SK-N-SH treated with all-trans-retinoic acid at 6 μM for 48 hours (cell line): ENCODE measurements around the gene AFAP1.

Experiments
- ATAC-seq: fragments of 200-7000 bp; cut with Tn5 transposase; 3 replicates; pipeline ENCODE4 v1.9.1; 2020; ENCODE audit warnings: mild to moderate bottlenecking, moderate library complexity
- ARNTL ChIP-seq: fragments of 450-650 bp; formaldehyde crosslinking; IDR thresholded peaks from 2 replicates; pipeline ENCODE4 v1.5.0; 2020; ENCODE audit warnings: low read depth, mild to moderate bottlenecking, moderate library complexity, borderline replicate concordance
- CSDC2 ChIP-seq: fragments of 250-450 bp; sonication (Bioruptor Pico); IDR thresholded peaks from 2 replicates; pipeline ENCODE4 v1.5.0; 2020; ENCODE audit warnings: mild to moderate bottlenecking, moderate library complexity
- ESRRG ChIP-seq: fragments of 250-450 bp; sonication (Bioruptor Pico); IDR thresholded peaks from 2 replicates; pipeline ENCODE4 v1.6.1; 2021; ENCODE audit warnings: mild to moderate bottlenecking
- GLIS3 ChIP-seq: fragments of 250-450 bp; sonication (Bioruptor Pico); IDR thresholded peaks from 2 replicates; pipeline ENCODE4 v1.5.0; 2020; ENCODE audit warnings: mild to moderate bottlenecking, moderate library complexity
- ISL1 ChIP-seq: fragments of 250-450 bp; sonication (Bioruptor Pico); IDR thresholded peaks from 2 replicates; pipeline ENCODE4 v2.1.2; 2022; ENCODE audit warnings: mild to moderate bottlenecking, moderate library complexity
- OSR1 ChIP-seq: fragments of 250-450 bp; sonication (Bioruptor Pico); IDR thresholded peaks from 2 replicates; pipeline ENCODE4 v1.8.0; 2022; ENCODE audit warnings: moderate library complexity, mild to moderate bottlenecking, inconsistent platforms
- TCF4 ChIP-seq: fragments of 250-450 bp; sonication (Bioruptor Pico); IDR thresholded peaks from 2 replicates; pipeline ENCODE4 v1.8.0; 2021; ENCODE audit warnings: mild to moderate bottlenecking, moderate library complexity, borderline replicate concordance
- TOX ChIP-seq: fragments of 250-450 bp; sonication (Bioruptor Pico); IDR thresholded peaks from 2 replicates; pipeline ENCODE4 v1.8.0; 2021; ENCODE audit warnings: mild to moderate bottlenecking, moderate library complexity, borderline replicate concordance
- ZC3H10 ChIP-seq: fragments of 250-450 bp; sonication (Bioruptor Pico); IDR thresholded peaks from 2 replicates; pipeline ENCODE4 v1.5.1; 2021; ENCODE audit warnings: mild to moderate bottlenecking, moderate library complexity
- ZFP3 ChIP-seq: fragments of 250-450 bp; sonication (Bioruptor Pico); IDR thresholded peaks from 2 replicates; pipeline ENCODE4 v1.5.0; 2020; ENCODE audit warnings: mild to moderate bottlenecking, moderate library complexity
- ZFP30 ChIP-seq: fragments of 450-650 bp; formaldehyde crosslinking; IDR thresholded peaks from 2 replicates; pipeline ENCODE4 v1.5.0; 2022; ENCODE audit warnings: mild to moderate bottlenecking, moderate library complexity
- ZNF565 ChIP-seq: fragments of 450-650 bp; formaldehyde crosslinking; conservative IDR thresholded peaks from 2 replicates; pipeline ENCODE4 v1.5.0; 2020; ENCODE audit warnings: low read depth, mild to moderate bottlenecking, moderate library complexity
- ZNF70 ChIP-seq: fragments of 450-650 bp; formaldehyde crosslinking; IDR thresholded peaks from 2 replicates; pipeline ENCODE4 v1.5.0; 2020; ENCODE audit warnings: mild to moderate bottlenecking, moderate library complexity
- ZNF8 ChIP-seq: fragments of 450-650 bp; formaldehyde crosslinking; IDR thresholded peaks from 2 replicates; pipeline ENCODE4 v1.5.0; 2020; ENCODE audit warnings: mild to moderate bottlenecking, moderate library complexity
- TF ChIP-seq, protein P1 (sequence below): fragments of 250-450 bp; sonication (Bioruptor Pico); IDR thresholded peaks from 2 replicates; pipeline ENCODE4 v1.5.1; 2021; ENCODE audit warnings: mild to moderate bottlenecking, moderate library complexity
- TF ChIP-seq, protein P2 (sequence below): fragments of 250-450 bp; sonication (Bioruptor Pico); IDR thresholded peaks from 2 replicates; pipeline ENCODE4 v1.8.0; 2020; ENCODE audit warnings: mild to moderate bottlenecking, moderate library complexity, borderline replicate concordance
- TF ChIP-seq, protein P3 (sequence below): fragments of 250-450 bp; sonication (Bioruptor Pico); IDR thresholded peaks from 2 replicates; pipeline ENCODE4 v1.5.0; 2020; ENCODE audit warnings: mild to moderate bottlenecking, moderate library complexity
- TF ChIP-seq, protein P4 (sequence below): fragments of 250-450 bp; sonication (Bioruptor Pico); IDR thresholded peaks from 2 replicates; pipeline ENCODE4 v1.5.1; 2020; ENCODE audit warnings: low read depth, mild to moderate bottlenecking, moderate library complexity
- TF ChIP-seq, protein P5 (sequence below): fragments of 250-450 bp; sonication (Bioruptor Pico); IDR thresholded peaks from 2 replicates; pipeline ENCODE4 v1.8.0; 2021; ENCODE audit warnings: low read depth, mild to moderate bottlenecking, moderate library complexity, borderline replicate concordance

Gene AFAP1

DNA sequence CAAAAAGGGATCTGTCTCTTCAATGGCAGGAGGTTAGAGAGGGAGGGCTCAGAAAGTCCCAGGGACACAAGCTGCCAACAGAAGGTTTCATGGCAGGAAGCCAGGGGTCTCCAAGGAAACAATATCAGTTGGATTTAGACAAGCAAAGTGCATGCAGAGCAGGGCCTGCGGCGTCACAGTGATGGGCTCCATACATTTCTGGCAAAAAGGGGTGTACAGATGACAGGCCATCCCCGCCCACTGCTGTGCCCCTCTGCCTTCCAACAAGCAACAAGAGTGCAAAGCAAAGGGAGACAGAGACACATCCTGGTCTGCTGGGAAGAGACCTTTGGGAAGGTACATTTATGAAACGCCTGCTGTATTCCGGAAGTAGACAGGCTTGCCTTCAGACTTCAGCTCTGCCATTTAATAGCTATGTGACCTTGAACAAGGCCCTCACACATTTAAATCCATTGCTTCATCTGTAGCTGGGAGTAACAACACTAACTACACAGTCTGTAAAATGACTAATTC lies 121.2 kb downstream of the AFAP1 start:
- peak; percentile 68 for ATAC-seq
- TF ChIP-seq TCF4 (CRISPR knock-in tag), result peak; percentile 68; the same call in 1 of the 2 replicates
- no peak for TF ChIP-seq CSDC2 (CRISPR knock-in tag)
- peak; percentile 77; the same call in 1 of the 2 replicates for TF ChIP-seq ZNF70 (CRISPR knock-in tag)
- TF ChIP-seq, protein P1, sequence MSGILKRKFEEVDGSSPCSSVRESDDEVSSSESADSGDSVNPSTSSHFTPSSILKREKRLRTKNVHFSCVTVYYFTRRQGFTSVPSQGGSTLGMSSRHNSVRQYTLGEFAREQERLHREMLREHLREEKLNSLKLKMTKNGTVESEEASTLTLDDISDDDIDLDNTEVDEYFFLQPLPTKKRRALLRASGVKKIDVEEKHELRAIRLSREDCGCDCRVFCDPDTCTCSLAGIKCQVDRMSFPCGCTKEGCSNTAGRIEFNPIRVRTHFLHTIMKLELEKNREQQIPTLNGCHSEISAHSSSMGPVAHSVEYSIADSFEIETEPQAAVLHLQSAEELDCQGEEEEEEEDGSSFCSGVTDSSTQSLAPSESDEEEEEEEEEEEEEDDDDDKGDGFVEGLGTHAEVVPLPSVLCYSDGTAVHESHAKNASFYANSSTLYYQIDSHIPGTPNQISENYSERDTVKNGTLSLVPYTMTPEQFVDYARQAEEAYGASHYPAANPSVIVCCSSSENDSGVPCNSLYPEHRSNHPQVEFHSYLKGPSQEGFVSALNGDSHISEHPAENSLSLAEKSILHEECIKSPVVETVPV (CRISPR knock-in tag), result no peak
- 0 out of 2 replicates have a peak, but pooled peaks have one; percentile 47 for TF ChIP-seq GLIS3 (CRISPR knock-in tag)
- 0 out of 2 replicates have a peak, but pooled peaks have one; percentile 22 for TF ChIP-seq ZFP3 (CRISPR knock-in tag)

DNA sequence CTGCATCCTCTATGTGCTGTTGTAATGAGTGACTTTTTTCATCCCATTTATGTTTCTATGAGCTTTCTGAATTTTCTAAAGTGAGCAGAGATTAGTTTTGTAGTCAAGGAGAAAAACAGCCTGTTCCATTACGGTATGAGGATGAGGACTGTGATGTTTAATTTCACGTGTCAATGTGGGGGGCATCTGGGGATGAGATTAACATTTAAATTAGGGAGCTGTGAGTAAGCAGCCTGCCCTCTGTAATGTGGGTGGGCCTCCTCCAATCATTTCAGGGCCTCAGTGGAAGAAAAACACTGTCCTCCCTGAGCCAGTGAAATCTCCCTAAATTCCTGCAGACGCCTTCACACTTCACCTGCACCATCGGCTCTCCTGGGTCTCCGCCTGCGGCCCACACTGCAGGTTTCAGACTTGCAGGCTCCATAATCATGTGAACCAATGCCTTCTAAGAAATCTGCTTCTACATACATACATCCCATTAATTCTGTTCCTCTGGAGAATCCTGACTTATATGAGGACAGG lies 121.7 kb downstream of the AFAP1 start:
- TF ChIP-seq ZC3H10 (CRISPR knock-in tag) (no peak), ESRRG (CRISPR knock-in tag) (no peak), ZNF8 (CRISPR knock-in tag) (no peak), GLIS3 (CRISPR knock-in tag) (no peak), OSR1 (CRISPR knock-in tag) (no peak), CSDC2 (CRISPR knock-in tag) (no peak), TOX (CRISPR knock-in tag) (no peak), TCF4 (CRISPR knock-in tag) (no peak)
- peak; percentile 9; the same call in 2 of the 3 replicates for ATAC-seq

DNA sequence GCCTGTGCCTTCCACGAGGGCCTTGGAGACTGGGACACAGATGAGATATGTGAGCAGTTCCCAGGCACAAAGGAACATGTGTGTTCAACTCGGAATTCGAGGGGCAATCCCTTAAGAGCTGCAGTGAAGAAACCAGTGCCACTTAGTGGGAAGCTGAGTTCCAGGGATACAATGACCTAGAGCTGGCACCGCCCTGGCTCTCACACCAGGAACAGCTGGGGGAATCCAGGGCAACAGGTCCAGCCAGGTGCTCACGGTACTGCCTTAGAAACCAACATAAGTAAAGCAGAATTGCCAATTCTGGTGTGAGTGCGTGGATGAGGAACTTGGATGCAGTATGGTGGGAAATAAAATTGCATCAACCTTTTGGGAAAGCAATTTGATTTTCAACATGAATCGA lies 122.9 kb downstream of the AFAP1 start:
- ATAC-seq, result no peak
- no peak for TF ChIP-seq ZNF8 (CRISPR knock-in tag)
- no peak for TF ChIP-seq ZFP30 (CRISPR knock-in tag)
- TF ChIP-seq ESRRG (CRISPR knock-in tag), result no peak
- no peak for TF ChIP-seq ISL1 (CRISPR knock-in tag)
- TF ChIP-seq, protein P1 (CRISPR knock-in tag), result no peak
- no peak for TF ChIP-seq ZC3H10 (CRISPR knock-in tag)
- no peak for TF ChIP-seq ZNF565 (CRISPR knock-in tag)
- TF ChIP-seq ZNF70 (CRISPR knock-in tag), result no peak
- TF ChIP-seq, protein P2, sequence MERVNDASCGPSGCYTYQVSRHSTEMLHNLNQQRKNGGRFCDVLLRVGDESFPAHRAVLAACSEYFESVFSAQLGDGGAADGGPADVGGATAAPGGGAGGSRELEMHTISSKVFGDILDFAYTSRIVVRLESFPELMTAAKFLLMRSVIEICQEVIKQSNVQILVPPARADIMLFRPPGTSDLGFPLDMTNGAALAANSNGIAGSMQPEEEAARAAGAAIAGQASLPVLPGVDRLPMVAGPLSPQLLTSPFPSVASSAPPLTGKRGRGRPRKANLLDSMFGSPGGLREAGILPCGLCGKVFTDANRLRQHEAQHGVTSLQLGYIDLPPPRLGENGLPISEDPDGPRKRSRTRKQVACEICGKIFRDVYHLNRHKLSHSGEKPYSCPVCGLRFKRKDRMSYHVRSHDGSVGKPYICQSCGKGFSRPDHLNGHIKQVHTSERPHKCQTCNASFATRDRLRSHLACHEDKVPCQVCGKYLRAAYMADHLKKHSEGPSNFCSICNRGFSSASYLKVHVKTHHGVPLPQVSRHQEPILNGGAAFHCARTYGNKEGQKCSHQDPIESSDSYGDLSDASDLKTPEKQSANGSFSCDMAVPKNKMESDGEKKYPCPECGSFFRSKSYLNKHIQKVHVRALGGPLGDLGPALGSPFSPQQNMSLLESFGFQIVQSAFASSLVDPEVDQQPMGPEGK, result no peak
- TF ChIP-seq GLIS3 (CRISPR knock-in tag), result no peak
- TF ChIP-seq TCF4 (CRISPR knock-in tag), result no peak
- TF ChIP-seq, protein P3, sequence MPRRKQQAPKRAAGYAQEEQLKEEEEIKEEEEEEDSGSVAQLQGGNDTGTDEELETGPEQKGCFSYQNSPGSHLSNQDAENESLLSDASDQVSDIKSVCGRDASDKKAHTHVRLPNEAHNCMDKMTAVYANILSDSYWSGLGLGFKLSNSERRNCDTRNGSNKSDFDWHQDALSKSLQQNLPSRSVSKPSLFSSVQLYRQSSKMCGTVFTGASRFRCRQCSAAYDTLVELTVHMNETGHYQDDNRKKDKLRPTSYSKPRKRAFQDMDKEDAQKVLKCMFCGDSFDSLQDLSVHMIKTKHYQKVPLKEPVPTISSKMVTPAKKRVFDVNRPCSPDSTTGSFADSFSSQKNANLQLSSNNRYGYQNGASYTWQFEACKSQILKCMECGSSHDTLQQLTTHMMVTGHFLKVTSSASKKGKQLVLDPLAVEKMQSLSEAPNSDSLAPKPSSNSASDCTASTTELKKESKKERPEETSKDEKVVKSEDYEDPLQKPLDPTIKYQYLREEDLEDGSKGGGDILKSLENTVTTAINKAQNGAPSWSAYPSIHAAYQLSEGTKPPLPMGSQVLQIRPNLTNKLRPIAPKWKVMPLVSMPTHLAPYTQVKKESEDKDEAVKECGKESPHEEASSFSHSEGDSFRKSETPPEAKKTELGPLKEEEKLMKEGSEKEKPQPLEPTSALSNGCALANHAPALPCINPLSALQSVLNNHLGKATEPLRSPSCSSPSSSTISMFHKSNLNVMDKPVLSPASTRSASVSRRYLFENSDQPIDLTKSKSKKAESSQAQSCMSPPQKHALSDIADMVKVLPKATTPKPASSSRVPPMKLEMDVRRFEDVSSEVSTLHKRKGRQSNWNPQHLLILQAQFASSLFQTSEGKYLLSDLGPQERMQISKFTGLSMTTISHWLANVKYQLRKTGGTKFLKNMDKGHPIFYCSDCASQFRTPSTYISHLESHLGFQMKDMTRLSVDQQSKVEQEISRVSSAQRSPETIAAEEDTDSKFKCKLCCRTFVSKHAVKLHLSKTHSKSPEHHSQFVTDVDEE (CRISPR knock-in tag), result no peak
- TF ChIP-seq ARNTL (CRISPR knock-in tag), result no peak
- TF ChIP-seq, protein P4, sequence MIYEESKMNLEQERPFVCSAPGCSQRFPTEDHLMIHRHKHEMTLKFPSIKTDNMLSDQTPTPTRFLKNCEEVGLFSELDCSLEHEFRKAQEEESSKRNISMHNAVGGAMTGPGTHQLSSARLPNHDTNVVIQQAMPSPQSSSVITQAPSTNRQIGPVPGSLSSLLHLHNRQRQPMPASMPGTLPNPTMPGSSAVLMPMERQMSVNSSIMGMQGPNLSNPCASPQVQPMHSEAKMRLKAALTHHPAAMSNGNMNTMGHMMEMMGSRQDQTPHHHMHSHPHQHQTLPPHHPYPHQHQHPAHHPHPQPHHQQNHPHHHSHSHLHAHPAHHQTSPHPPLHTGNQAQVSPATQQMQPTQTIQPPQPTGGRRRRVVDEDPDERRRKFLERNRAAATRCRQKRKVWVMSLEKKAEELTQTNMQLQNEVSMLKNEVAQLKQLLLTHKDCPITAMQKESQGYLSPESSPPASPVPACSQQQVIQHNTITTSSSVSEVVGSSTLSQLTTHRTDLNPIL (CRISPR knock-in tag), result no peak
- no peak for TF ChIP-seq TOX (CRISPR knock-in tag)
- TF ChIP-seq CSDC2 (CRISPR knock-in tag), result no peak
- TF ChIP-seq, protein P5, sequence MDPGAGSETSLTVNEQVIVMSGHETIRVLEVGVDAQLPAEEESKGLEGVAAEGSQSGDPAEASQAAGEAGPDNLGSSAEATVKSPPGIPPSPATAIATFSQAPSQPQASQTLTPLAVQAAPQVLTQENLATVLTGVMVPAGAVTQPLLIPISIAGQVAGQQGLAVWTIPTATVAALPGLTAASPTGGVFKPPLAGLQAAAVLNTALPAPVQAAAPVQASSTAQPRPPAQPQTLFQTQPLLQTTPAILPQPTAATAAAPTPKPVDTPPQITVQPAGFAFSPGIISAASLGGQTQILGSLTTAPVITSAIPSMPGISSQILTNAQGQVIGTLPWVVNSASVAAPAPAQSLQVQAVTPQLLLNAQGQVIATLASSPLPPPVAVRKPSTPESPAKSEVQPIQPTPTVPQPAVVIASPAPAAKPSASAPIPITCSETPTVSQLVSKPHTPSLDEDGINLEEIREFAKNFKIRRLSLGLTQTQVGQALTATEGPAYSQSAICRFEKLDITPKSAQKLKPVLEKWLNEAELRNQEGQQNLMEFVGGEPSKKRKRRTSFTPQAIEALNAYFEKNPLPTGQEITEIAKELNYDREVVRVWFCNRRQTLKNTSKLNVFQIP (CRISPR knock-in tag), result no peak
- no peak for TF ChIP-seq OSR1 (CRISPR knock-in tag)
- no peak for TF ChIP-seq ZFP3 (CRISPR knock-in tag)
